OCI-LY1 (cell line): ENCODE results near the gene ZIC4.

Experiments used
- H2AFZ ChIP-seq: fragments of 200-600 bp; sonication (generic), shearing (Covaris generic); 2 replicates; pipeline ENCODE4 v1.6.0; 2014; ENCODE audit warnings: antibody characterized with exemption, mild to moderate bottlenecking, low read length
- H3F3A ChIP-seq: fragments of 200-600 bp; sonication (generic), shearing (Covaris generic); 2 replicates; pipeline ENCODE4 v1.6.0; 2014; ENCODE audit warnings: mild to moderate bottlenecking, antibody characterized with exemption, low read length, moderate library complexity; ENCODE audit not compliant: insufficient read depth
- H3K27ac ChIP-seq: fragments of 200-600 bp; sonication (generic); 2 replicates; pipeline ENCODE4 v1.5.1; 2014; ENCODE audit warnings: low read length, mixed run types, mild to moderate bottlenecking, low read depth; ENCODE audit not compliant: poor library complexity, severe bottlenecking
- H3K27me3 ChIP-seq: fragments of 200-600 bp; sonication (generic); 2 replicates; pipeline ENCODE4 v1.6.0; 2014; ENCODE audit warnings: antibody characterized with exemption, mild to moderate bottlenecking, low read length, moderate library complexity; ENCODE audit not compliant: insufficient read depth
- H3K36me3 ChIP-seq: fragments of 200-600 bp; sonication (generic); 2 replicates; pipeline ENCODE4 v1.6.1; 2014; ENCODE audit warnings: mild to moderate bottlenecking, antibody characterized with exemption, low read length, moderate library complexity, mixed read lengths; ENCODE audit not compliant: insufficient read depth
- H3K4me1 ChIP-seq: fragments of 200-600 bp; sonication (generic); 2 replicates; pipeline ENCODE4 v1.5.1; 2014; ENCODE audit warnings: mild to moderate bottlenecking, low read length, moderate library complexity; ENCODE audit not compliant: insufficient read depth, severe bottlenecking
- H3K4me2 ChIP-seq: fragments of 200-600 bp; sonication (generic), shearing (Covaris generic); 2 replicates; pipeline ENCODE4 v1.6.1; 2014; ENCODE audit warnings: low read length
- H3K4me3 ChIP-seq: fragments of 200-600 bp; sonication (generic); 2 replicates; pipeline ENCODE4 v1.5.1; 2014; ENCODE audit warnings: low read length, low read depth, mild to moderate bottlenecking, mixed read lengths; ENCODE audit not compliant: poor library complexity, severe bottlenecking
- H3K79me2 ChIP-seq: fragments of 200-600 bp; shearing (Covaris generic); 2 replicates; pipeline ENCODE4 v1.6.1; 2016; ENCODE audit warnings: mixed run types, low read length, mixed read lengths; ENCODE audit not compliant: insufficient read depth
- H3K9ac ChIP-seq: fragments of 200-600 bp; sonication (generic), shearing (Covaris generic); 2 replicates; pipeline ENCODE4 v1.6.1; 2014; ENCODE audit warnings: mild to moderate bottlenecking, low read length, mixed read lengths
- H3K9me2 ChIP-seq: fragments of 200-600 bp; sonication (generic), shearing (Covaris generic); 2 replicates; pipeline ENCODE4 v1.6.1; 2014; ENCODE audit warnings: low read depth, mild to moderate bottlenecking, low read length, mixed read lengths
- H3K9me3 ChIP-seq: fragments of 200-600 bp; shearing (Covaris generic); 2 replicates; pipeline ENCODE4 v1.6.1; 2014; ENCODE audit warnings: low read length, mixed read lengths
- H4K20me1 ChIP-seq: fragments of 200-600 bp; sonication (generic), shearing (Covaris generic); 2 replicates; pipeline ENCODE4 v1.6.0; 2016; ENCODE audit warnings: mild to moderate bottlenecking, low read length; ENCODE audit not compliant: insufficient read depth
- CTCF ChIP-seq: fragments of 200-600 bp; sonication (generic), shearing (Covaris generic); IDR thresholded peaks from 2 replicates; pipeline ENCODE4 v1.5.1; 2017; ENCODE audit warnings: mild to moderate bottlenecking, antibody characterized with exemption, low read length, moderate library complexity, mixed read lengths
- EZH2 ChIP-seq: fragments of 200-600 bp; sonication (generic), shearing (Covaris generic); IDR thresholded peaks from 2 replicates; pipeline ENCODE4 v1.8.0; 2017; ENCODE audit warnings: borderline replicate concordance, mixed run types, mild to moderate bottlenecking, antibody characterized with exemption, low read length, moderate library complexity, mixed read lengths

Gene ZIC4

GRCh38 chr3:147392625-147392946, 13.8 kb downstream of the ZIC4 start:
- no peaks in the 10 kb centered on the region for H3K36me3 ChIP-seq
- no peaks in the 10 kb centered on the region for H3K4me1 ChIP-seq

GRCh38 chr3:147391781-147392624, 14.3 kb downstream of the ZIC4 start:
- H3F3A ChIP-seq, result no peaks in the 10 kb centered on the region
- no peak overlapping the region for H2AFZ ChIP-seq
- no peak overlapping the region for H3K4me2 ChIP-seq
- H3K27ac ChIP-seq, result no peak overlapping the region
- no peaks in the 10 kb centered on the region for H4K20me1 ChIP-seq
- H3K4me3 ChIP-seq, result no peak overlapping the region
- no peaks in the 10 kb centered on the region for H3K36me3 ChIP-seq
- H3K27me3 ChIP-seq, result no peaks in the 10 kb centered on the region
- no peaks in the 10 kb centered on the region for H3K79me2 ChIP-seq
- TF ChIP-seq EZH2 (no peak), CTCF (no peak)
- H3K9me3 ChIP-seq, result no peaks in the 10 kb centered on the region
- H3K9me2 ChIP-seq, result no peaks in the 10 kb centered on the region
- no peaks in the 10 kb centered on the region for H3K4me1 ChIP-seq
- no peak overlapping the region for H3K9ac ChIP-seq

More at GRCh38 chr3:147392625-147392946, 13.8 kb downstream of the ZIC4 start:
- no peaks in the 10 kb centered on the region for H3K9me2 ChIP-seq
- TF ChIP-seq EZH2 (no peak), CTCF (no peak)
- no peaks in the 10 kb centered on the region for H4K20me1 ChIP-seq
- H3K27me3 ChIP-seq, result no peaks in the 10 kb centered on the region
- H3K4me3 ChIP-seq, result no peak overlapping the region
- H3K4me2 ChIP-seq, result no peak overlapping the region
- H3F3A ChIP-seq, result no peaks in the 10 kb centered on the region
- H2AFZ ChIP-seq, result no peak overlapping the region
- no peaks in the 10 kb centered on the region for H3K79me2 ChIP-seq
- H3K27ac ChIP-seq, result no peak overlapping the region
- no peaks in the 10 kb centered on the region for H3K9me3 ChIP-seq
- no peak overlapping the region for H3K9ac ChIP-seq

- H3K79me2 ChIP-seq, result no peaks in the 10 kb centered on the region
- H3K9ac ChIP-seq, result no peak overlapping the region
- no peaks in the 10 kb centered on the region for H3K9me2 ChIP-seq
- no peak overlapping the region for H3K4me3 ChIP-seq
- H3K27ac ChIP-seq, result no peak overlapping the region
- no peak overlapping the region for H2AFZ ChIP-seq
- no peaks in the 10 kb centered on the region for H3K9me3 ChIP-seq
- H3K4me2 ChIP-seq, result no peak overlapping the region
- TF ChIP-seq EZH2 (no peak), CTCF (no peak)
- H4K20me1 ChIP-seq, result no peaks in the 10 kb centered on the region
- no peaks in the 10 kb centered on the region for H3K36me3 ChIP-seq
- H3K27me3 ChIP-seq, result no peaks in the 10 kb centered on the region
- no peaks in the 10 kb centered on the region for H3K4me1 ChIP-seq
- H3F3A ChIP-seq, result no peaks in the 10 kb centered on the region
These were observed 15.5 kb downstream of the ZIC4 start for GRCh38 chr3:147390589-147391569.
